OCI-M2 (cell line): ENCODE measurements around the gene NRAP.

Source experiments
- DNase-seq: peaks from one replicate; lab custom pipeline; 2025; ENCODE audit not compliant: unreplicated experiment; lab: John Stamatoyannopoulos, UW

NRAP gene

DNA sequence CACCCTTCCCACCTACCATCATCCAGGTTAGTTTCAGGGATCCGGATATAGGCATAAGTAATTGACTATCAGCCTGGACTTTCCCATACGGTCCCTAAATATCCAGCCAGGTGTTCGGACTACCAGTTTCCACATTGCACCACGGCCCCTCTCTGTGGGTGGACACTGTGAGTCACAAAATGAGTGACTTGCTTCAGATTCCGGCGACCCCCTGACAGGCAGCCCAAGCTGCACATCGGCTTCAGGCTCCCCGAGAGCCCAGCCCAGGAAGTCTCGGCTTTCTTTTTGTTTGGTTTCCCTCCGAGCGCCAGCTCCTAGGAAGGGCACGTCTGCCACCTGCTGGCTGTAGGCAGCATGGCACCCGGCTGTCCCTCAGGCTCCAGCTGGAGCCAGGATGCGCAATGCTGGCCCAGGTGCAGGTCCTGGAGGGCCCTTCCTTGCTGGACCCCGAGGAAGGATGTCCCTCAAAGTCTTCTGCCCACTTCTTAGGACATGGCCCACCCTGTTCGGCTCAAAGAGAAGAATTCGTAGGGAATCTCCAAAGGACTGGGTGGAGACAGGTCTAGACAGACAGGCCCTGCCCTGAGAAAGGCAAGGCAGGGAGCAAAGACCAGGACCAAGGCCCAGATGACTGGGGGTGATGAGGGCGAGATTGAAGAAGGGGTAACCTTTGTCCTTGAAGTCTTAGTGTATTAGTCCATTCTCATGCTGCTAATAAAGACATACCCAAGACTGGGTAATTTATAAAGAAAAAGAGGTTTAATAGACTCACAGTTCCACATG is 100.3 kb downstream of the NRAP start:
- no peak for DNase-seq

DNA sequence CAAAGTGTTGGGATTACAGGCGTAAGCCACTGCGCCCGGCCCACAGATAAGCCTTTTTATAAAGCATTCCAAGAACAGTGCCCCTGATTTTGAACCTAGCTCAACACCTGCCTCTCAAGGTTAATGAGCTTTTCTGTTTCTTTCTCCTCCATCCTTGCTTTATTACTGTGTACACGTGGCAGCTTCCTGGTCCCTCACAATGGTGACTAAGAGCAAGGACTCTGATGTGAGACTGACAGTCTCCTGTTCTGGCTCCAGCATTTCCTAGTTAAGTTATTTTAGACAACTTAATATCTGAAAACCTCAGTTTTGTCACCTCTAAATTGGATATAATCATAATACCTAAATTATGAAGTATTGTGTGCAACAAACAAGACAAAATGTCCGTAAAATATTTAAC is 101.1 kb downstream of the NRAP start:
- DNase-seq, result no peak

GRCh38 chr10:113562069-113562468 is 101.8 kb downstream of the NRAP start:
- no peak for DNase-seq

GRCh38 chr10:113561214-113561613 is 102.6 kb downstream of the NRAP start:
- DNase-seq, result no peak

DNA sequence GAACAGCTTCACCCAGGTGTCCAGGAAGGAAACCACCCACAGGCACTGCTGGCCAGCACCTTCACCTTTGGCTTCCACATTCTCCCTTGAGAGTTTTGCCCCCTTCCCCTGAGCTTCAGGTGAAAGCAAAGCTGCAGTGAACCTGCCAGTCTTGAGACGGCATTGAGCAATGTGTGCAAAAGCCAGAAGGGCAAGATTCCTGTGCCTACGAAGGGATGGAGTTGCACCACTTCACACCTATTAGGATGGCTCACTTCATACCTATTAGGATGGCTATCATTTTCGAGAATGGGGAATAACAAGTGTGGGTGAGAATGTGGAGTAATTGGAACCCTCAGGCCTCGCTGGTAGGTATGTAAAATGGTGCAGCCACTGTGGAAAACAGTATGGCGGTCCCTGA is 103.8 kb downstream of the NRAP start:
- DNase-seq, result no peak

GRCh38 chr10:113557903-113558321 is 105.9 kb downstream of the NRAP start:
- DNase-seq, result no peak

DNA sequence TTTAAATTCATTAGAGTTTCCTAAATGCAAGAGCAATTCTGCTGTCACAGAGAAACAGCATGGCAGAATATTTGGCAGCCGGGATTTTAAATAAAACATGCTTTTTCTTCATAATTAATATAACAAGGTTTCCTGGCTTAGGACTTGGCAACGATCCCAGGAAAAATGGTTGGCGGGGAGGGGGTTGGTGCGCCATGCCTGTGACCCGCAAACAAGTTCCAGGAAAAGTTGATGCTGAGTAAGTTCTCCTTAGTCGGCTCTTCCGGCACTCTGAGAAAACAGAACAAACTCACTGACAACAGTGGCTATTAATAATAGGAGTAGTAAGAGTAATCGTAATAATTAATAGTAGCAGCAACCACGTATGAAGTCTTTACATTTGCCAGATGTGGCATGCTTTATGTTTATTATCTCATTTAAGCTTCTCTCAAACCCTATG is 106.4 kb downstream of the NRAP start:
- no peak for DNase-seq

DNA sequence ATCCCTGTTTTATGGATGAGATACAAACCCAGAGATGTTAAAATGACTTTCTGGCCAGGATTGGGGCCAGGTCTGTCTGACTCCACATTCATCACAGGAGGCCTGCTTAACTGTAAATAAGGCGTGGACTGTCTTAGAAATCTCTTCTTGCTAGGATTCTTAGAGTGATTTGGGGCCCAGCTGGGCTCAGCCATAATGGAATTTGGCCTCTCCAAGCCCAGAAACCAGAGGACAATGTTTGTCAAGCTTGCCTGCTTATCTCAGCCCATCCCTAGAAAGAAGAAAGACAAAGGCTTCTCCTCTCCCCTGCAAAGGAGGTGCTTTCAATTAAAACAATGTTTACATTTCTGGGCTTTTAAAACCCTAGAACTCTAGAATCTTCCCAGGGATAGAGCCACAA is 108.1 kb downstream of the NRAP start:
- no peak for DNase-seq

DNA sequence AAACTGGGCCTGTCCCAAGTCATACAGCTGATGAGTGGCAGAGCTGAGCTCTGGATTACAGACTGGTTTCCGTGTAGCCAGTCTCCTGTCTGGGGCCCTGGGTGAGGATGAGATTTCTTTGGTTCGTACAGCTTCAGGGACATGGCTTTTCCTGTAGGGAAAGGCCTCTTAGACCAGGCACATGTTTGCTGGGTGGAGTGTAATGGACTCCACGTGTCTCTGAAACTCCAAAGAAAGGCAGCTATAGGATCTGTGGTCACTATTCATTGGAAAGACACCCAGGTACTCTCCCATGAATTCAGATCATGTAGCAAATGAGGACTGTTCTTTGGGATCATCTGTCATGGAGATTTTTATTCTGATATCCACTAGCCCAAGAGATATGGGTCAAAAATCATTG is 108.6 kb downstream of the NRAP start:
- DNase-seq, result no peak

GRCh38 chr10:113554214-113554613 is 109.6 kb downstream of the NRAP start:
- DNase-seq, result no peak

GRCh38 chr10:113553149-113553548 is 110.7 kb downstream of the NRAP start:
- no peak for DNase-seq

DNA sequence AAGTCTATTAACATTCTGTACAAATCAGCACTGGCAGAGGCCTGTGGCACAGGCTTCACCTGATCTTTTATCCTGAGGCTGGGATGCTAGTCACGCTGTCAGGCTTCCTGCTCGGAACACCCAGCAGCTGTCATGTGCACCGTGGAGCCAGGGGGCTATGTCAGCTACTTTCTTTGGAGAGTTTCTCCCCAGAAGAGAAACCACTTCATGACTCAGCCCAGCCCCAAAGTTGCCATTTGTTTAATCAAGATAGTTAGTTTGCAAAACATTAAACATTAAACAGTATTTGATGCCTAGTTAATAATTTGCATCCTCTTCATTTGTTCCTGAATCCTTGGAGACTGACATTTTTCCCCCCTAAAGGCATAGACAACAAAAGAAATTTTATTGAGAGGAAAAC is 111.1 kb downstream of the NRAP start, which contains the start of gene HABP2:
TSS of gene HABP2 (plus strand) at position 353 of the 400 bp plus-strand sequence. CDS start 69 bp downstream, outside the sequence.
- DNase-seq, result no peak

GRCh38 chr10:113552014-113552413 is 111.8 kb downstream of the NRAP start:
- DNase-seq, result no peak

DNA sequence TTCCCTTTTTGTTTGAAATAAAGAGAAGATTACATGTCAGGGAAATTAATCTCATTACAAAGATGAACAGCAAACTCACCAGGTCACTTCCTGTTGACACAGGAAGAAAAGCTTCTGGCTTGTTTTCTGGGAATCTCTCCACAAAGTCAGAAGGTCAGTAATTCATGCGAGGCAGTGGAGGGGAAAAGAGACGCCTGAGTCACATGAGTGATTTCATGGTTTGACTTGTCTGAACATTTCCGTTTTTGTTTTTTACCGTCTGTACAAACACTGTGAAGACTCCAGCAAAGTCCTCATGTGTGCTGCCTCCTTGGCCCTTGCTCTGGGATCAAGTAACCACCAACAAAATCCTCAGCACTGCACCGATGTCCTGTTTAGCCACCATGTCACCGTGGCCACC is 113.5 kb downstream of the NRAP start:
- no peak for DNase-seq

DNA sequence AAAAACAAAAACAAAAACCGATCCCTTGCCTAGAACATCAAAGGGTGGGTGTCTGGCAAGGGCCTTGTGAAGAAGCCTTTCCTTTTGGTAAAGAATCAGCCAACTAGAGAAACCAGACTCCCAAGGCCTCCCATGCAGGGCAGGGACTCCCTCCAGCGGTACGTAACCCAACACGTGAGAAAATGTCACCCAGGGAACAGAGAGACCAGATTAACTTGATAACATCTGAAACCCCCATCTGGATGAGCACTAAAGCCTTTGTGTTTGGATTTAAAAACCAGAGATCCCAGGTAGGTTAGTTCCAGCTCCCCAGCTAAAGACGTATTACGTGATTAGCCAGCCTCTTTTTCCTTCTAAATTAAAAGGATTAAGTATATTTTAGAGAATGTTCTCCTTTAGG is 114.0 kb downstream of the NRAP start:
- DNase-seq, result no peak

- no peak for DNase-seq
Measured at GRCh38 chr10:113547426-113547825, 116.4 kb downstream of the NRAP start.

DNA sequence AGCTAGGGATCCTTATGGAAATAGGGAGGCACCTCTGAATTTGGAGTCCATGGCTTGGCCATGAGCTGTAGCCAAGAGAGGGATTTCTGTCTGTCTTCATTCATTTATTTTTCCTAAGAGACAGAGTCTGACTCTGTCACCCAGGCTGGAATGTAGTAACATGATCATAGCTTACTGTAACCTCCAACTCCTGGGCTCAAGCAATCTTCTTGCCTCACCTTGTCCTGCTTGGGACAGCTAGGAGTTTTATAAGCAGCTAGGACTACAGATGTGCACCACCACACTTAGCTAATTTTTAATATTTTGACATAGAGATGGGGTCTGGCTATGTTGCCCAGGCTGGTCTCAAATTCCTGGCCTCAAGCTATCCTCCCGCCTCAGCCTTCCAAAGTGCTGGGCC is 119.4 kb downstream of the NRAP start:
- DNase-seq, result no peak

DNA sequence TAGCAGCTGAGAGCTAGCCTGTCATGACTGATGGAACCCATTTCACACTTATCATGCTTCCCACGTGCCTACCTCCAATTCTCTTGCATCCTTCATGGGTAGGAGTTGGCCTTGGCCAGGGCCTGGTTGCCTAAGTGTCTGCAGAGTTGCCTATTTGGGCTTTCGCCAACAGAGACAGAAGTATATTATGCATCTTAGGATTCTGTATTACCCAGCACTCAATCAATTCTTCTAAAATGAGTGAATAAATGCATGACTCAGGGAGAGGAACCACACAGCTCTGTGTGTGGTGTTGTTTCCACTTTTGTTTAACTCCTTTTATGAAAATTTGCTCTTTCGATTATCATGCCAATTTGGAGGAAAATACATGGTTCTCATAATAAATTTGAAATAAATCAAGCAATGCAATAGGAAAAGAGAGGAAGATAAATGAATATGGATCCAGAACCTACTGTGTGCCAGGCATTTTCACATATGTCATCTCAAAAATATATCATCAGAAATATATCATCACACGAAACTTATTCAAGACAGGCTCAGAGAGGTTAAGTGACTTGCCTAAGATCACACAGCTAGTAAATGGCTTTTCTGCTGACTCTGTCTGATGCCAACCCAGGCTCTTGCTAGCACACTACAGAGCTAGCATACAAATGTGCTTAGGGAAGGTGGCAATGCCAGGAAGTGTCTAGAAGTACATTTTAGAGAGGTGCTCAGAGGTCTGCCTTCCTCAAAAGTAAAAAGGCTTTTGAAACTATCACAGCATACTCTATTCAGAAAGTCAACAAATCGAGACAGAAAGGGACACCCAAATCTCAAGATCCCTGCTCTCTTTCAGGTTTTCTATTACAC is 120.5 kb downstream of the NRAP start:
- no peak for DNase-seq

- no peak for DNase-seq
Measured at GRCh38 chr10:113541549-113541927, 122.3 kb downstream of the NRAP start.

- no peak for DNase-seq
Measured at GRCh38 chr10:113540845-113541548, 122.8 kb downstream of the NRAP start.

- DNase-seq, result no peak
Measured at GRCh38 chr10:113539789-113540188, 124.1 kb downstream of the NRAP start.
